ENCODE data around the gene TSSK3.

Gene TSSK3

GRCh38 chr1:32333251-32333963 is 28.9 kb upstream of the TSSK3 start:
- H3K27ac ChIP-seq (ENCODE audit: low read depth in 2 of 2, low read length in 2 of 2): no peak overlapping the region

GRCh38 chr1:32334274-32334861 is 28.0 kb upstream of the TSSK3 start:
- peaks cover 39 to 58% of the 10 kb centered on the region in 2 donors for H3K4me1 ChIP-seq (ENCODE audit: control insufficient read depth in 2 of 2, insufficient read depth in 2 of 2, low read length in 2 of 2)
- H3K27me3 ChIP-seq (ENCODE audit: control insufficient read depth in 2 of 2, insufficient read depth in 2 of 2, low read length in 2 of 2): no peaks in the 10 kb centered on the region
- H3K9me3 ChIP-seq (ENCODE audit: control insufficient read depth in 2 of 2, low read length in 2 of 2): no peaks in the 10 kb centered on the region
- H3K4me3 ChIP-seq (ENCODE audit: low read length in 2 of 2): peak overlapping the region; percentile 73 to 77
- peaks cover 41 to 45% of the 10 kb centered on the region in 2 donors for H3K36me3 ChIP-seq (ENCODE audit: control insufficient read depth in 2 of 2, insufficient read depth in 2 of 2, low read length in 2 of 2)
- peak overlapping the region; percentile 72 to 79 for H3K9ac ChIP-seq (ENCODE audit: low read depth in 1 of 2, low read length in 2 of 2)
- peak overlapping the region; percentile 62 to 67 for H3K27ac ChIP-seq (ENCODE audit: low read depth in 2 of 2, low read length in 2 of 2)

More at GRCh38 chr1:32333251-32333963, 28.9 kb upstream of the TSSK3 start:
- Histone ChIP-seq H3K27me3 (ENCODE audit: control insufficient read depth in 2 of 2, insufficient read depth in 2 of 2, low read length in 2 of 2) (no peaks in the 10 kb centered on the region), H3K36me3 (ENCODE audit: control insufficient read depth in 2 of 2, insufficient read depth in 2 of 2, low read length in 2 of 2) (peaks cover 49 to 54% of the 10 kb centered on the region in 2 donors), H3K4me1 (ENCODE audit: control insufficient read depth in 2 of 2, insufficient read depth in 2 of 2, low read length in 2 of 2) (peaks cover 31 to 52% of the 10 kb centered on the region in 2 donors), H3K4me3 (ENCODE audit: low read length in 2 of 2) (peak overlapping the region in 1 of 2 donors; percentile 37), H3K9me3 (ENCODE audit: control insufficient read depth in 2 of 2, low read length in 2 of 2) (no peaks in the 10 kb centered on the region), H3K9ac (ENCODE audit: low read depth in 1 of 2, low read length in 2 of 2) (no peak overlapping the region)

GRCh38 chr1:32334864-32335534 is 27.3 kb upstream of the TSSK3 start:
- H3K27ac ChIP-seq (ENCODE audit: low read depth in 2 of 2, low read length in 2 of 2): peak overlapping the region; percentile 62 to 67
- peak overlapping the region; percentile 72 to 79 for H3K9ac ChIP-seq (ENCODE audit: low read depth in 1 of 2, low read length in 2 of 2)

GRCh38 chr1:32335535-32335789 is 26.9 kb upstream of the TSSK3 start:
- Histone ChIP-seq H3K27me3 (ENCODE audit: control insufficient read depth in 2 of 2, insufficient read depth in 2 of 2, low read length in 2 of 2) (no peaks in the 10 kb centered on the region), H3K36me3 (ENCODE audit: control insufficient read depth in 2 of 2, insufficient read depth in 2 of 2, low read length in 2 of 2) (peaks cover 30 to 34% of the 10 kb centered on the region in 2 donors), H3K4me3 (ENCODE audit: low read length in 2 of 2) (peak overlapping the region; percentile 73 to 77), H3K4me1 (ENCODE audit: control insufficient read depth in 2 of 2, insufficient read depth in 2 of 2, low read length in 2 of 2) (peaks cover 39 to 58% of the 10 kb centered on the region in 2 donors), H3K9me3 (ENCODE audit: control insufficient read depth in 2 of 2, low read length in 2 of 2) (no peaks in the 10 kb centered on the region), H3K9ac (ENCODE audit: low read depth in 1 of 2, low read length in 2 of 2) (peak overlapping the region; percentile 72 to 79), H3K27ac (ENCODE audit: low read depth in 2 of 2, low read length in 2 of 2) (peak overlapping the region; percentile 62 to 67)

More at GRCh38 chr1:32334864-32335534, 27.3 kb upstream of the TSSK3 start:
- H3K4me3 ChIP-seq (ENCODE audit: low read length in 2 of 2): peak overlapping the region; percentile 73 to 77
- peaks cover 34 to 38% of the 10 kb centered on the region in 2 donors for H3K36me3 ChIP-seq (ENCODE audit: control insufficient read depth in 2 of 2, insufficient read depth in 2 of 2, low read length in 2 of 2)
- peaks cover 39 to 58% of the 10 kb centered on the region in 2 donors for H3K4me1 ChIP-seq (ENCODE audit: control insufficient read depth in 2 of 2, insufficient read depth in 2 of 2, low read length in 2 of 2)
- H3K9me3 ChIP-seq (ENCODE audit: control insufficient read depth in 2 of 2, low read length in 2 of 2): no peaks in the 10 kb centered on the region
- no peaks in the 10 kb centered on the region for H3K27me3 ChIP-seq (ENCODE audit: control insufficient read depth in 2 of 2, insufficient read depth in 2 of 2, low read length in 2 of 2)

GRCh38 chr1:32335790-32336590 is 26.3 kb upstream of the TSSK3 start, which contains the start of gene MARCKSL1:
MARCKSL1 (minus strand) TSS chr1:32336233; CDS start chr1:32336033, 200 bp downstream.
- Histone ChIP-seq H3K9me3 (ENCODE audit: control insufficient read depth in 2 of 2, low read length in 2 of 2) (no peaks in the 10 kb centered on the region), H3K27ac (ENCODE audit: low read depth in 2 of 2, low read length in 2 of 2) (peak within 1 kb of the TSS; percentile 62 to 67), H3K4me3 (ENCODE audit: low read length in 2 of 2) (peak within 1 kb of the TSS; percentile 73 to 77), H3K9ac (ENCODE audit: low read depth in 1 of 2, low read length in 2 of 2) (peak within 1 kb of the TSS; percentile 72 to 79), H3K27me3 (ENCODE audit: control insufficient read depth in 2 of 2, insufficient read depth in 2 of 2, low read length in 2 of 2) (no peaks in the 10 kb centered on the region), H3K4me1 (ENCODE audit: control insufficient read depth in 2 of 2, insufficient read depth in 2 of 2, low read length in 2 of 2) (peaks cover 39 to 58% of the 10 kb centered on the region in 2 donors), H3K36me3 (ENCODE audit: control insufficient read depth in 2 of 2, insufficient read depth in 2 of 2, low read length in 2 of 2) (peaks cover 24 to 28% of the 10 kb centered on the region in 2 donors)

- no peaks in the 10 kb centered on the region for H3K9me3 ChIP-seq (ENCODE audit: control insufficient read depth in 2 of 2, low read length in 2 of 2)
- peaks cover 39 to 58% of the 10 kb centered on the region in 2 donors for H3K4me1 ChIP-seq (ENCODE audit: control insufficient read depth in 2 of 2, insufficient read depth in 2 of 2, low read length in 2 of 2)
- H3K36me3 ChIP-seq (ENCODE audit: control insufficient read depth in 2 of 2, insufficient read depth in 2 of 2, low read length in 2 of 2): peaks cover 19 to 23% of the 10 kb centered on the region in 2 donors
- no peaks in the 10 kb centered on the region for H3K27me3 ChIP-seq (ENCODE audit: control insufficient read depth in 2 of 2, insufficient read depth in 2 of 2, low read length in 2 of 2)
- peak overlapping the region in 1 of 2 donors; percentile 34 for H3K27ac ChIP-seq (ENCODE audit: low read depth in 2 of 2, low read length in 2 of 2)
- H3K4me3 ChIP-seq (ENCODE audit: low read length in 2 of 2): peak overlapping the region in 1 of 2 donors; percentile 41
- H3K9ac ChIP-seq (ENCODE audit: low read depth in 1 of 2, low read length in 2 of 2): peak overlapping the region in 1 of 2 donors; percentile 27
These were observed 25.8 kb upstream of the TSSK3 start for GRCh38 chr1:32336591-32336932.

- Histone ChIP-seq H3K9ac (ENCODE audit: low read depth in 1 of 2, low read length in 2 of 2) (peak overlapping the region in 1 of 2 donors; percentile 27), H3K4me3 (ENCODE audit: low read length in 2 of 2) (no peak overlapping the region), H3K27me3 (ENCODE audit: control insufficient read depth in 2 of 2, insufficient read depth in 2 of 2, low read length in 2 of 2) (no peaks in the 10 kb centered on the region), H3K4me1 (ENCODE audit: control insufficient read depth in 2 of 2, insufficient read depth in 2 of 2, low read length in 2 of 2) (peaks cover 39 to 52% of the 10 kb centered on the region in 2 donors), H3K27ac (ENCODE audit: low read depth in 2 of 2, low read length in 2 of 2) (peak overlapping the region in 1 of 2 donors; percentile 34), H3K9me3 (ENCODE audit: control insufficient read depth in 2 of 2, low read length in 2 of 2) (no peaks in the 10 kb centered on the region), H3K36me3 (ENCODE audit: control insufficient read depth in 2 of 2, insufficient read depth in 2 of 2, low read length in 2 of 2) (peaks cover 13 to 17% of the 10 kb centered on the region in 2 donors)
These were observed 25.2 kb upstream of the TSSK3 start for GRCh38 chr1:32336963-32337675.

GRCh38 chr1:32337855-32338636 is 24.3 kb upstream of the TSSK3 start:
- H3K27me3 ChIP-seq (ENCODE audit: control insufficient read depth in 2 of 2, insufficient read depth in 2 of 2, low read length in 2 of 2): no peaks in the 10 kb centered on the region
- peak overlapping the region in 1 of 2 donors; percentile 38 for H3K9ac ChIP-seq (ENCODE audit: low read depth in 1 of 2, low read length in 2 of 2)
- H3K4me1 ChIP-seq (ENCODE audit: control insufficient read depth in 2 of 2, insufficient read depth in 2 of 2, low read length in 2 of 2): peaks cover 33 to 44% of the 10 kb centered on the region in 2 donors
- no peaks in the 10 kb centered on the region for H3K9me3 ChIP-seq (ENCODE audit: control insufficient read depth in 2 of 2, low read length in 2 of 2)
- H3K4me3 ChIP-seq (ENCODE audit: low read length in 2 of 2): peak overlapping the region in 1 of 2 donors; percentile 38
- peak overlapping the region; percentile 34 to 43 for H3K27ac ChIP-seq (ENCODE audit: low read depth in 2 of 2, low read length in 2 of 2)
- peaks cover 6 to 9% of the 10 kb centered on the region in 2 donors for H3K36me3 ChIP-seq (ENCODE audit: control insufficient read depth in 2 of 2, insufficient read depth in 2 of 2, low read length in 2 of 2)

Data from mucosa of rectum (tissue), 2 donors.